Measurements from ENCODE around the gene MARF1.
"Not testable (repeated sequence)": the region's sequence is repeated elsewhere in the genome, so short reads cannot be mapped to it uniquely, and the experiment has no call there.

MARF1 gene

DNA sequence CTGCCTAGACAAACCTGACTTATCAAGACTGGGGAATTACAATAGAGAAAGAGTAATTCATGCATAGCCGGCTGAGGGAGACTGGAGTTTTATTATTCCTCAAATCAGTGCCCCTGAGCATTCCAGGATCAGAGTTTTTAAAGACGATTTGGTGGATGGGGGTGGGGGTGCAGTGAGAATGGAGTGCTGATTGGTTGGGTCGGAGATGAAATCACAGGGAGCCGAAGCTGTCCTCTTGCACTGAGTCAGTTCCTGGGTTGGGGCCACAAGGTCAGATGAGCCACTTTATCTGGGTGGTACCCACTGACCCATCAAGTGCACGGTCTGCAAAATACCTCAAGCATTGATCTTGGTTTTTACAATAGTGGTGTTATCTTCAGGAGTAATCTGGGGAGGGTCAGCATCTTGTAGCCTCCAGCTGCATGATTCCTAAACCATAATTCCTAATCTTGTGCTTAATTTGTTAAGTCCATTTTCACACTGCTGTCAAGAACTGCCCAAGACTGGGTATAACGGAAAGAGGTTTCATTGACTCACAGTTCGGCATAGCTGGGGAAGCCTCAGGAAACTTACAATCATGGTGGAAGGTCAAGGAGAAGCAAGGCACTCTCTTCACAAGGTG lies 69.6 kb downstream of the MARF1 start:
- DNase-seq (ENCODE audit: insufficient read length, low spot score) (no peak), FAIRE-seq (no peak)
- no peak for TF ChIP-seq POLR2A (IDR thresholded peaks at IDR 0.05; ENCODE audit: low read depth, low read length)

DNA sequence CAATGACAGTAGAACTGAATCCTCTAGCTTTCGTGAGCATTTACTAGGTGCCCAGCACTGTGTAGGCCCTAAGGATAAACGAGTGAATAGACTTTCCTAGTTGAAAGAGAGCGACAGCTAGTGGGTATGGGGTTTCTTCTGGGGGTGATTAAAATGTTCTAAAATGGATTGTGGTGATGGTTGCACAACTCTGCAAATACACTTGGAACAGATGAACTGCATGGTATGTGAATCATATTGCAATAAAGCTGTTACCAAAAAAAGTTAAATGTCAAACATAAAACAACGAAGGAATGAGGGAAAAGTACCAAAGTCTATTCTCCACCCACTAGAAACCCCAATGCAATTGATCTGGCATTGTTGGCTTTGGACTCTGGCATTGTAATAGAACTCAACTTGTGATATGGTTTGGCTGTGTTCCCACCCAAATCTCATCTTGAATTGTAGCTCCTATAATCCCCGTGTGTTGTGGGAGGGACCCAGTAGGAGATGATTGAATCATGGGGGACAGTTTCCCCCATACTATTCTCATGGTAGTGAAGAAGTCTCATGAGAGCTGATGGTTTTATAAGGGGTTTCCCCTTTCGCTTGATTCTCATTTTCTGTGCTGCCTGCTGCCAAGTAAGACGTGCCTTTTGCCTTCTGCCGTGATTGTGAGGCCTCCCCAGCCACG lies 70.5 kb downstream of the MARF1 start:
- TF ChIP-seq POLR2A (IDR thresholded peaks at IDR 0.05; ENCODE audit: low read depth, low read length), result no peak
- FAIRE-seq, result no peak

DNA sequence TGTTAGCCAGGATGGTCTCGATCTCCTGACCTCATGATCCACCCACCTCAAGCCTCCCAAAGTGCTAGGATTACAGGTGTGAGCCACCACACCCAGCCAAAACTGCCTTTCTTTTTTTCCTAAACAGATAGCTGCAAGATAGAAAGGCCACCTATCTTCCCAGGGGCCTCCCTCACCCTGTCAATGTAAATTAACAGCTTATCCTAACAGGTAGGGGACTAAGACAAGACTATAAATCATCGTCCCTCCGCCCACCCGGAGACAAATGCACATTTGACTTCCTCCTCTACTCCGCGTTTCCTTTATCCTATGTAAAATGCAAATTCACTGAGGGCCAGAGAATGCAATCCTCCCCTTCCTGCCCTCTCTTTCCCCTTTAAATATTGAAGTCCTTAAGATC lies 71.4 kb downstream of the MARF1 start:
- TF ChIP-seq POLR2A (IDR thresholded peaks at IDR 0.05; ENCODE audit: low read depth, low read length), result no peak
- no peak for FAIRE-seq
- no peak for DNase-seq (ENCODE audit: insufficient read length, low spot score)

More for the DNA sequence above, 70.5 kb downstream of the MARF1 start:
- DNase-seq (ENCODE audit: insufficient read length, low spot score), result no peak

DNA sequence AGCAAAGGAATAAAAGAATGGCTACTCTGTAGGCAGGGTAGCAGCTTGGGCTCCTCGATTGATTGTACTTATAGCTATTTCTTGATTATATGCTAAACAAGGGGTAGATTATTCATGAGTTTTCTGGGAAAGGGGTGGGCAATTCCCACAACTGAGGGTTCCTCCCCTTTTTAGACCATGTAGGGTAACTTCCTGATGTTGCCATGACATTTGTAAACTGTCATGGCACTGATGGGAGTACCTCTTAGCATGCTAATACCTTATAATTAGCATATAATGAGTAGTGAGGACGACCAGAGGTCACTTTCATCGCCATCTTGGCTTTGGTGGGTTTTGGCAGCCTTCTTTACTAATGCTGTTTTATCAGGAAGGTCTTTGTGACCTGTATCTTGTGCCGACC lies 72.3 kb downstream of the MARF1 start:
- not testable (repeated sequence) for DNase-seq (ENCODE audit: insufficient read length, low spot score); FAIRE-seq

DNA sequence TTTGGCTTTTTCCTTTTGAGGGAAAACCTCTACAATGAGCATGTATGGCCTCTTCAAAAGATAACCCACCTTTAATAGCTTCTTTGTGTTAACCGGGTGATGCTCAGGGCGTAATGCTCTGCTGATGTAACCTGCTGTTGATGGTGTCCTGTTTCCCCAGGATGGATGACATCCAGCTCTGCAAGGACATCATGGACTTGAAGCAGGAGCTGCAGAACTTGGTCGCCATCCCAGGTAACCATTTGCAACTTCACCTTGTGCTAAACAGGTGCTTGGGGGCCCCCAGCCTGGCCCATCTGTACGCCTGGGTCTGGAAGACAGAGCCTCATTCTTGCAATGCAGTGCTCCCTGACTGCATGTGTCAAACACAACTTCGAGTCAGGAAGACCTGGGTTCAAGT lies 75.1 kb downstream of the MARF1 start:
- FAIRE-seq (no peak), DNase-seq (ENCODE audit: insufficient read length, low spot score) (no peak)
- TF ChIP-seq POLR2A (IDR thresholded peaks at IDR 0.05; ENCODE audit: low read depth, low read length), result no peak

DNA sequence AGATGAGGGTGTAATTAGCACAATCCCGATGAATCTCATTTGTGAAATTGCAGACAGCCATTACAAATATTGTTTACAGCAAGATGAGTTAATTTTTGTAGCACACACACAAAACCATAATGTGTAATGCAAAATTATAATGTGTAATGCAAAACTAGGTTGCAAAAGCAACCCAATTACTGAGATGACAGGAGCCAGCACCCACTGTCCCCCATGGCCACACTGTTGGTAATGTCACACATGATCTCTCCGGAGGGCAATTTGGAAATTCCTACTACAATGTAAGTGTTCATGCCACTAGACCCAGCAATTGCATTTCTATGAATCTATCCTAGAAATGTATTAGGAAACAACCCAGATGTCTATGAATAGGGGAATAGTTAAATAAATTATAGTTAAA lies 76.9 kb downstream of the MARF1 start:
- FAIRE-seq, result no peak

DNA sequence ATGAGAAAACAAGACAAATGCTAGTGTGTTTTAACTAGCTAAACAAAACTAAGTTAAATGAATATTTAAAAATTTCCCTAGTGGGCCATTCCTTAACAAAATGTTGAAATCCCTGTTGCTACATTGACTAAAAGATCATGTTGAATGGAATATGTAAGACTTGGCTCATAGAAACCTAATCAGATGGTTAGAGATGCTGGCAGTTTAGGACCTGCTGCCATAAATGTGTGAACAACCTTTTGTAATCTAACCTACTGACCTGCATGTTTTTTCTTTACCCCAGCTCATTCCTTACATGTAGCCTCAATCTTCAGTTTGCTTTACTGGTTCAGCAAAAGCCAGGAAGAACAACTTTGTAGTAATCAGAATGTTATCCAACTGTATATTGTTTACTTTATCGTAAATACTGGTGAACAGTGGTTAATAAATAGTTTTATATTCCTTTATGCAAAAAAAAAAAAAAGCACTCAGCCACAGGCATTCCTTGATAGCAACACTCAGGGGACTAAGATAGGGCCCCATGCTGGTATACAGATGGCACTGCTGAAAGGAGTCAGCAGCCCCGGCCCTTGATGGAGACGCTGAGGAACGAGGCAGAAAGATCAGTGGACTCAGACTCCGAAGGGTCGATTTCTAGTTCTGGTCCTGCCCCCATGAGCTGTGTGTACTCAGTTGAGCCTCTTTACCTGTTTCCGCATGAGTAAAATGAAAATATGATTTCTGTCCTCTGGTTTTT lies 78.2 kb downstream of the MARF1 start:
- FAIRE-seq (no peak), DNase-seq (ENCODE audit: insufficient read length, low spot score) (no peak)
- TF ChIP-seq POLR2A (IDR thresholded peaks at IDR 0.05; ENCODE audit: low read depth, low read length), result no peak

More for the DNA sequence above, 76.9 kb downstream of the MARF1 start:
- no peak for DNase-seq (ENCODE audit: insufficient read length, low spot score)
- TF ChIP-seq POLR2A (IDR thresholded peaks at IDR 0.05; ENCODE audit: low read depth, low read length), result no peak

DNA sequence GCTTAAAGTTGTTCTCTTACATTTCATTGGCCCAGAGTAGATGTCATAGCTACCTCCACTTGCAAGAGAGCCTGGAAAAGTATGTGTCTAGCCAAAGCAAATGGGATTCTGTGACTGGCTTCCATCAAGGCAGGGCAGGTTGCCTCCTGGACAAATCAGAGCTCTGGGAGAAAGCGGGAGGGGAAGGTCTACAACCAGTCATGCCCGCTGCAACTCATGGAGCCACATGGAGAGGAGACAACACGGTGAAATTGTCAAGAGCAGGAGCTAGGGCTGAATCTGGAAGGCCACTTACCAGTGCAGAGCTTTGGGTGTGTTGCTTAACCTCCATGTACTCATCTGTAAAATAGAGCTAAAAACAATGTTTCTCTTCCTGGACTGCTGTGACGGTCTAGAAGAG lies 83.8 kb downstream of the MARF1 start:
- FAIRE-seq (no peak), DNase-seq (ENCODE audit: insufficient read length, low spot score) (no peak)
- no peak for TF ChIP-seq POLR2A (IDR thresholded peaks at IDR 0.05; ENCODE audit: low read depth, low read length)

DNA sequence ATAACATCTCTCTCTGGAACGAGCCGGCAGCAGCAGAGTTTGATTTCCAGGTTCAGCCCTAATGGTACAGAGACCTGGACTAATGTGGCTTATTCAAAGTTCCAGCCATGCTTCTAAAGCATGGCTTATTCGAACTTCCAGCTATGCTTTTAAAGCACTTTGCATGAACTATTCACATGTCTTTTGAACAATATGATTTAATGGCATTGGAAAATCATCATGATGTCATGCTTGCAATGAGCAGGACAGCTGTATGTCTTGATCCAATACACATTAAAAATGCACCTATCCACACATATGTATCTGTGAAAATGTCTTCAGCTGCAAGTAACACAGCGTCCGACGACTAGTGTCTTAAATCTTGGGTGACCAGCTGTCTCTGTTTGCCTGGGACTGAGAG lies 85.7 kb downstream of the MARF1 start:
- FAIRE-seq (no peak), DNase-seq (ENCODE audit: insufficient read length, low spot score) (no peak)
- TF ChIP-seq POLR2A (IDR thresholded peaks at IDR 0.05; ENCODE audit: low read depth, low read length), result no peak

DNA sequence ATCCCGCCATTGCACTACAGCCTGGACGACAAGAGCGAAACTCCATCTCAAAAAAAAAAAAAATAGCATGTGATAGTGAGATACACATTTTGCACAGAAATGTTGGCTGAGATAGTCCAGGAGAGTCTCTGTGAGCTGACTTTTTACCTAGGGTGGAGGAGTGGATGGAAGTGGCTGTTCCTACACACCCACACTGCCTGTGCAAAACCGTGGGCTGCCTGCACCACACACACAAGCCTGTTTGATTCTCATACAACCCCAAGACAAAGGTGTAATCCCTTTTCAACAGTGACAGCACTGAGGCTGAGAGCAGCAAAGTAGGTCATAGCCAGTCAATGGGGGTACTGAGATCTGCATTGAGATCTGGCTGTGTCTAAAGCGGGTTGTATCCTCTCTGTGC lies 86.8 kb downstream of the MARF1 start:
- TF ChIP-seq POLR2A (IDR thresholded peaks at IDR 0.05; ENCODE audit: low read depth, low read length), result no peak
- DNase-seq (ENCODE audit: insufficient read length, low spot score) (no peak), FAIRE-seq (no peak)

DNA sequence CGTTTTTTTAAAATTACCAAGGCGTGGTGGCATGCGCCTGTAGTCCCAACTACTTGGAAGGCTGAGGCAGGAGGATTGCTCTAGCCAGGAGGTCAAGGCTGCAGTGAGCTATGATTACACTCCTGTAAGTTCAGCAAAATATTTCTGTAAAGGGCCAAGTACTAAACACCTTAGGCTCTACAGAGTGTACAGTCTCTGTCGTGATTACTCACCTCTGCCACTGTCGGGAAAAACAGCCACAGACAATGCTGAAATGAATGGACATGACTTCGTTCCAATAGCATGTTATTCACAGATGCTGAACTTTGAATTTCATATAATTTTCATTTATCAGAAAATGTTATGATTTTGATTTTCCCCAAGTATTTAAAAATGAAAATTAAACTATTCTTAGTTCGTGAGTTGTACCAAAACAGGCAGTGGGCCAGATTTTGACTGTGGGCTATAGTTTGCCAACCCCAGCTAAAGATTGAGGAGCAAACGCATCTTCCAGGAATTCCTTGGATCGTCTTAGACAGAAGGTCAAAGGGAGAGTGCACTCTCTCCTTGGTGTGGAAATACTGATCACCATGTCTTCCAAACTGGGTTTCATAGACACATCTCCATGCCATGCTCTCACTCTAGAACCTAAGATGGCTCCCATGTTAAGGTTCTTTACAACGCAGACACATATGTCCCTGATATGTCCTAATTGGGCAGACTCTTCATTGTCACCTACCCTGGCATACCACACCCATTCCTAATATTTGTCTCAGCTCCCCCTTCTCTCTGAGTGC lies 89.5 kb downstream of the MARF1 start:
- FAIRE-seq (no peak), DNase-seq (ENCODE audit: insufficient read length, low spot score) (no peak)
- no peak for TF ChIP-seq POLR2A (IDR thresholded peaks at IDR 0.05; ENCODE audit: low read depth, low read length)

DNA sequence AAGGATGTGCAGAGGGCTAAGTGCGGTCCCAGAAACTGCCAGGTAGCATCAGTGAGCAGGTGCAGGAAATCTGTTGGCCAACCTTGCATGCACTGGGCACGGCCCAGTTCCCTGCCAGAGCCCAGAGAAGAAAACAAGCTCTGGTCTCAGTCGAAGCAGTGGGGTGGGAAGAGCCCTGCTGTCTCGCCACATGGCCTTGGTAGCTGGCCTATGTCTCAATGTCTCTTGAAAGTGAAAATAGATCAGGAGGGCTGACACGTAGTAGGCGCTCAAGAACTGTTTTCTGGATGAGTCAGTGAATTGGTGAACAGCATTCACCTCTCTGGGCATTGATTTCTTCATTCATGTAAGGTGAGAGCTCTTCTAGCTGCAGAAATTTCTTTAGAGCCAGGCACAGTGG lies 90.4 kb downstream of the MARF1 start:
- FAIRE-seq (no peak), DNase-seq (ENCODE audit: insufficient read length, low spot score) (no peak)
- TF ChIP-seq POLR2A (IDR thresholded peaks at IDR 0.05; ENCODE audit: low read depth, low read length), result no peak

DNA sequence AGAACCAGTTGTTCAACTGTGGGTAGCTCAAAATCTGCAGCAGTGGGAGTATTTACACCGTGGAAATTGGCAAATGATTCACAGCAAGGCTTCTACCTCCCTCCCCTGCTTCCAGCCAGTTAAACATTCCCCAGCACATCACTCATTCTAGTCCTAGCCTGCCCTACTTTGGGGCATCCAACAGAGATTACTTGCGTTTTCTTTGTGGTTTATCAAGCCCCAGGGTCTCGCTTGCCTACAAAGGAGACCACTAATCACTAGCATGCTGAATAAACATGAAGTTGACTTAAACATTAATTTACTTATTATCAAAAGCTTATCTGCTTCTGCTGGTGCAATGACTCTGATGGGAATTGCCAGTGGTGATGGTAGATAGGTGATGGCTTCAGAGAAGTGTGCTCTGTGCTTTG lies 94.5 kb downstream of the MARF1 start:
- TF ChIP-seq POLR2A (IDR thresholded peaks at IDR 0.05; ENCODE audit: low read depth, low read length), result no peak
- FAIRE-seq, result no peak
- DNase-seq (ENCODE audit: insufficient read length, low spot score), result no peak

DNA sequence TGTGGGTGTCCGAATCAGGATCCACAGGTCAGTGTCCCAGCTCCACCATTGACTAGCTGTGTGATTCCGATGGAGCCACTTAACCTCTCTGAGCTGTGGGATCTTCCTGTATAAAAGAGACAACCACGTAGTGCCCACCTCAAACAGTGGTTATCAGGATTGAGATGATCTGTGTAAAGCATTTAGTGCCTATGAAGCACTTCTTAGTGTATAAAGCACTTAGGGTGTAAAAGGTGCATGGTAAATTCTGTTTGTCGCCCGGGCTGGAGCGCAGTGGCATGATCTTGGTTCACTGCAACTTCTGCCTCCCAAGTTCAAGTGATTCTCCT lies 95.2 kb downstream of the MARF1 start:
- no peak for TF ChIP-seq POLR2A (IDR thresholded peaks at IDR 0.05; ENCODE audit: low read depth, low read length)
- DNase-seq (ENCODE audit: insufficient read length, low spot score) (no peak), FAIRE-seq (no peak)

DNA sequence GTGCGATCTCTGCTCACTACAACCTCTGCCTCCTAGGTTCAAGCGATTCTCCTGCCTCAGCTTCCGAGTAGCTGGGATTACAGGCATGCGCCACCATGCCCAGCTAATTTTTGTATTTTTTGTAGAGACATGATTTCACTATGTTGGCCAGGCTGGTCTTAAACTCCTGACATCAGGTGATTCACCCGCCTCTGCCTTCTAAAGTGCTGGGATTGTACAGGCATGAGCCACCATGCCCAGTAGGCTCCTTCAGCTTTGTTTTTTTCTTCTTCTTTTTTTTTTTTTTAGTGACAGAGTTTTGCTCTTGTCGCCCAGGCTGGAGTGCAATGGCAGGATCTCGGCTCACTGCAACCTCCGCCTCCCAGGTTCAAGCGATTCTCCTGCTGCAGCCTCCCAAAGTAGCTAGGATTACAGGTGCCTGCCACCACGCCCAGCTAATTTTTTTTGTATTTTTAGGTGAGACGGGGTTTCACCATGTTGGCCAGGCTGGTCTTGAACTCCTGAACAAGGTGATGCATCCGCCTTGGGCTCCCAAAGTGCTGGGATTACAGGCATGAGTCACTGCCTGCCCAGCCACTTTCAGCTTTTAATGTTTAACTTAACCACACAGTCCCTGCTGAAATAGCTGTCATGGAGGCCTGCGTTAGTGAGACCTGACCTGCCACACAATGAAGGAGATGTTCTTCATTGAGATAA lies 95.7 kb downstream of the MARF1 start:
- not testable (repeated sequence) for DNase-seq (ENCODE audit: insufficient read length, low spot score); FAIRE-seq

All from H54 (cell line).